CD4-positive, alpha-beta T cell treated with Interleukin-6 at 100 ng/mL for 8 hours (primary cell): Measurements from ENCODE around the gene IDH3A.
A peak's percentile ranks its signal among the peaks of the same experiment; 100 is the strongest.

Experiments used
- DNase-seq: peaks from one replicate; pipeline ENCODE4 v3.0.0-alpha.2; 2020; ENCODE audit warnings: mixed read lengths, low spot score

Gene IDH3A

DNA sequence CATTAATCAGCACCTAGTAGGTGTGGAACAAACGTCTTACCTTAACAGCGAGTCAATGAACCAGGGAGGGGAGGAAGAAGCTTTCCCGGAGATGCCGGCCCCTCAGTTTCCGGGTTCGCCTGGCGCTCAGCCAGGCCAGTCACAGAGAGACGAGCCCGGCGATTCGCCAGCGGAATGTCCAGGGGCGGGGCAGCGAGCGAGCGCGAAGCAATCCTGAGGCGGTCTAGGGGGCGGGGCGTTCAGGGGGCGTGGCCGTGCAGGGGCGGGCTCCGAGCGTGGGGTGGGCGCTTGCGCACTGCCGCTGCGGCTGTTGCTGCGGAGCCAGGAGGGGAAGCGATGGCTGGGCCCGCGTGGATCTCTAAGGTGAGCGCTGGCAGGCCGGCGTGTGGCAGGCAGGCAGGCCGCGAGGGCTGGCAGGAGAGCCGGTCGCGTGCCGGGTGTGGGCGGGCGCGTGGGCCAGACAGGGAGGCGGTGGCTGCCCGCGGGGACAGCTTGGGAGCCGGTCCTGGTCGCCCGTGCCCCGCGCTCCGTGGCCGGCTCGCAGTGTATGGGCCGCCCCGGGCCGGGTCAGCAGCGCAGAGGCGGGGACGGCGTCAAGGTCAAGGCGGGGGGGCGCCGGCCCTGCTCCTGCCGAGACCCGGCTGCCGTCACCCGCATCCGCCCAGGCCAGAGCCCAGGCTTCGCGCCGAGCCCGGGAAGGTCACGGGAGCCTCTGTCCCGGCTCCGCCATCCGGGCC is at the start of gene IDH3A:
Gene IDH3A, plus strand, starts transcription at position 295 of the 737 bp plus-strand sequence. Its CDS starts 42 bp downstream, at position 337.
- peak; percentile 99 for DNase-seq

DNA sequence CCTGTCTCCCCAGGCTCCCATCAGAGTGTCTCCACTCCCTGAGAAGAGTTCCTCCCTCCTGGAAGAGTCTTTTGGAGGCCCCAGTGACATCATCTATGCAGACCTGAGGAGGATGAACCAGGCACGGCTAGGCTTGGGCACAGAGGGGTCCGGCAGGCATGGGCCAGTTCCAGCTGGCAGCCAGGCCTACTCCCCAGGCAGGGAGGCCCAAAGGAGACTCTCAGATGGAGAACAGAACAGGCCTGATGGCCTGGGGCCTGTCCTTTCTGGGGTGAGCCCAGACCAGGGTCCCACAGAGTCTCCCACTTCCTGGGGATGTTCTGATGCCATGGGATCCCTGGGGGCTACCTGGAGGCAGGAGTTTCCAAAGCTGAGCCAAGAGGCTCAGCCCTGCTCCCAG is 48.3 kb upstream of the IDH3A start:
- DNase-seq = no peak

DNA sequence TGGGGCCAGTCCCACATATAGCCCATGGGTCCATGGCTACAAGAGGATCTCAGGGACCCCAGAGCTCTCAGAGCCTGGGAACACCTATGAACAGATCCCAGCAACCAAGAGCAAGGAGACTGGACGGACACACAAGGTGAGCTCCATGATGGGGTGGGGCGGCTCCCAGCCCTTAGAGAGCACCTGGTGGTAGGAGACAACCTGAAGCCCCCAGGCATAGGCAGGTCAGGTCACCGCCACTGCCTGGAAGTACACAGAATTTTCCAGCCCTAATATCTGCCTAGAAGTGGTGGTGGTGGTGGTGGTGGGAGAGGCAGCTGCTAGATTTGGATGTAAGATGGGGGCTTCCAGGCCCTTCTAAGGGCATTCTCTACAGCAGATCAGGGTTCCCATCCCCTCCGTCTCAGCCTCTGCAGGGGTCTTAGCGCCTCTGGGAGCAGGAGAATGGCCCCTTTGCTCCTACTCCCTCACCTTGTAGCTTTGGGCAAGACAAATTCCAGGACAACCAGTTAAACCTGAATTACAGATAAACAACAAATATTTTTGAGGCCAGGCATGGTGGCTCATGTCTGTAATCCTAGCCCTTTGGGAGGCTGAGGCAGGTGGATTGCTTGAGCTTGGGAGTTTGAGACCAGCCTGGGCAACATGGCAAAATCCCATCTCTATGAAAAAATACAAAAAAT is 47.6 kb upstream of the IDH3A start:
- DNase-seq = no peak

DNA sequence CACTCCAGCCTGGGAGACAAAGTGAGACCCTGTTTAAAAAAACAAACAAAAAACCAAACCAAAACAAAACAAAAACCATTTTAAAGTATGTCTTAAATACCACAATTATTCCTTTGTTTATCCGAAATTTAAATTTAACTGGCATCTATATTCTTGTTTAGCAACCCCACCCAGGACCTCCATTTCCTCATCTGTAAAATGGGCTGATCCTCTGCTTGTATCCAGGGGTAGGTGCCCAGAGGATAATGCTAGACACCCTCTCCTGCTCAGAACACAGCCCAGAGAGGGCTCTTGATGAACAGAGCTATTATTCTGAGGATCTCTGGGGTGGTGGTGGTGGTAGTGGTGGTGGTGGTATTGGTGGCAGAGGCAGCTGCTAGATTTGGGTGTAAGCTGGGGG is 47.0 kb upstream of the IDH3A start:
- DNase-seq = no peak

DNA sequence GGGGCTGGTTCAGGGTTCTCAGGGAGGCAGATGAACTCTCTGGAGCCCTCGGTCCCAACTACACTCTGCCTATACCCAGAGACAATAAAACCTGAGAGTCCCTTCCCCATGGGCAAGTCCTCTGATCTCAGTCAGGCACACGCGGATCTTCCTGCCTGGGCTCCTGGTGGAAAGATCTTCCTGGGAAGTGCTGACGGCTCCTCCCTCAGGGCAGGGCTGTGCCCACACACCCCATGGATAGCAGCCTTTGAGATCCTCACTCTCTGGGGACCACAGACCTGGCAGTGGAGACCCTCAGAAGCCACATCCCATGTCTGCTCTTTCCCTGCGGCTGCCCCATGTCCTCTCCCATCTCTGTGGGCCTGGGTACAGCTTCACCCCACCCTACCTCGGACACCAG is 46.4 kb upstream of the IDH3A start:
- no peak for DNase-seq

DNA sequence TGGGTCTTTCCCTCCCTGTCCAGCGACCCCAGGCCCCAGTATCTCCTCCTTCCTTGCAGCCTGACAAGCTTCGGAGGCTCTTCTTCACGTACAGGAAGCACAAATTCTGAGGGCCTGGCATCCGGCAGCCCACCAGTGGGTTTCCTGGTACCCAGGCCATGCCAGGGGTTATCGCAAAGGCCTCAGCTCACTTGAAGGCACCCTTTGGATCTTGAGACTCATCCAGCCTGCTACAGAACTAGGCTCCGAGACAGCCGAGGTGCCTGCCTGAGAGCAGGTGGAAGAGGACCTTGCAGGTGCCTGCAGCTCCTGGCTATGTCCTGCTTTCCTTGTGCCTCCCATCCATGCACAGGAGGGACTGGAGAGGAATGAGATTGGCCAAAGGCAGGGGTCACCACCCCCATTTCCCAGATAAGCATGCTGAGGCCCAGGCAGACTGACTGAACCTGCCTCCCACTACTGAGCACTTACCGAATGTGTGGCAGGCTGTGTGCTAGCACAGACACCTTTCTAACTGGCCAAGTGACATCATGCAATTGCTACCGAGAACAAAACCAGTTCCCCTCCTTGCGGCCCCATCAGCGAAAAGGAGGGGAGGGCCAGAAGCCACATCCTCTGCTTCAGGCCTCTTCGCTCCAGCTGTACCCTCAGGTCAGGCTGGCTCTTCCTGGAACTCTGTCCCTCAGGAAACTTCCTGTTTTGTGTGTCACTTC is 45.6 kb upstream of the IDH3A start:
- peak; percentile 71 for DNase-seq

DNA sequence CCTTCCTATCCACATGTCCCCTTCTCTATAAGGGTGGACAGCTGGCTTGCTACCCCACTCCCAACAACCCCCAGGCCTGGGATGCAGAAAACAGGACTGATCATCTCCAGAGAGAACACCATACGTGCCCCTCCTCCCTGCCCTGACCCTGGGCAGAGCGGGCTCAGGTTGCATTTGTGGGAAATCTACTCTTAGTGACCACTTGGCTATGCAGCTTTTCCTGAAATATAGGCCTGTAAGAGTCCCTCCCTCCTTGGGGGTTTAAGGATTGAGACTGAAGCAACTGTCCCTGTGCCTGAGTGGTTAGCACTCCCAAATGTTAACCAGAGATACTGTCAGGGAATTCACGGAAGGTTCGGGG is 45.1 kb upstream of the IDH3A start:
- no peak for DNase-seq

DNA sequence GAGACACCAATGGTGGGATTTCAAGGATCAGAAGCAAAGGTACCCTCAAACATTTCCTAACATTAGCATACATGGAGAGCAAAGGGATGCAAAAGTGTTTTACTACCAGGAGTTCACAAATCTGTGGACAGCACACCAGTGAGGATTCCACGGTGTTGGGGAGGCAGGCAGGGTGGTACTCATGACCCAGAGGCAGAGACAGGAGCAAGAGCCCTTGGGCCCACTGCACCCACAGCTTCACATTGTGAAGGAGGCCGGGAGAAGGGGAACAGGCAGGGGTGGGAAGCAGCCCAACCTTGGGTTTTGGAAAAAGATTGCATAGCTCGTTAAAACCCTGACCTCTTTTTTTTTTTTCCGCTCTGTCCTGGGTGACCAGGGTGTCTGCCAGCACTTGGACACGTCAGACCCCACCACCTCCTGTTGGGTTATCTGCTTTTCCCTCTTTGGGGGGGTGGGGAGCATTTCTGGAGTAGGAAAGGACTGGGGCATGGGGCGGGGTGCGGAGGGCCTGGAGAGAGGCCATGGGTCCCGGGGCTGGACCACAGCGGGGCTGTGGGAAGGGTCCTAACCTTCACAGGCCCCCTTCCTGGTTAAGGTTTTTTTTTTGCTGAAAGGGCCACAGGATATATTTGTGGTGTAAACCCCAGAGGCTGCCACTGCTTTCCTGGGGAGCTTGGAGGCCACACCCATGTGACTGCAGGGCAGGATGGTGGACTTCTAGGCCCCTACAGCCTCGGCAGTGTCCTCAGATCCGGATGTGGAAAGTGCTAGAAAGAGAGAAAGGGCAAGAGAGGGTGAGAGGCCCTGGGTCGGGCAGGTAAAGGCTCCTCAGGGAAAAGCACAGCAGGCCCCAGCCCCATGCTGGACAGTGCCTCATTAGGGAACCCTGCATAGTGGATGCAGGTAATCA is 44.3 kb upstream of the IDH3A start:
- DNase-seq = no peak

DNA sequence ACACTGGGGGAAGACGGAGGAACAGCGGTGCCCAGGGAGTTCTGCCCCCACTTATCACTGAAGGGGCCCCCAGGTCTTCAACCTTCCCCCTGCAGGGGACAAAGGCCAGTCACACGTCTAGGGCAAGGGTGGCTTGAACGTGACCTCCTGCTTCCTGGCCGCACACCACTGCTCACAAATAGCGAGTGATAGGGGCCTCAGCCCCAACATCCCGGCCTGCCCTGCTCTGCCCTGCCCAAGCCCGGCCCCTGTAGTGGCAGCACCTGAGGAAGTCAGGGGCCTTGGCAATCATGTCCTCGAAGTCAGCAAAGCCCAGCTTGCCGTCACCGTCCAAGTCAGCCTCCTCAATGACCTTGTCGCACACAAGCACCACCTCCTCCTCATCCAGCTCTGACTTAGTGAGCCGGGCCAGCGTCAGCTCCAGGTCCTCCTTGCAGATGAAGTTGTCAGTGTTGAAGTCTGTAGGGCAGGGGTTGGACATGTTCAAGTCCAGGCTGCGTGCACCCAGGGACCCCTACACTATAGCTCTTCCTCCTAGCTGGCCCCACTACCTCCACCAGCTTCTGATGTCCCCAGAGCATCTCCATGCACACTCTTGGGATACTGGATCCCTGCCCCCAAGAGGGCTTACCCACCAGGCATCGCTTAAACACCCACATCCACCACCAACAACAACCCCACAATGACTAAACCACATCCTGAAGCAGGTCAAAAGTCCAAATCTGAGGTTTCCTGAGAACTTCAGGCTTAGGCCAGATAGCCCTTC is 43.5 kb upstream of the IDH3A start:
- DNase-seq = no peak

DNA sequence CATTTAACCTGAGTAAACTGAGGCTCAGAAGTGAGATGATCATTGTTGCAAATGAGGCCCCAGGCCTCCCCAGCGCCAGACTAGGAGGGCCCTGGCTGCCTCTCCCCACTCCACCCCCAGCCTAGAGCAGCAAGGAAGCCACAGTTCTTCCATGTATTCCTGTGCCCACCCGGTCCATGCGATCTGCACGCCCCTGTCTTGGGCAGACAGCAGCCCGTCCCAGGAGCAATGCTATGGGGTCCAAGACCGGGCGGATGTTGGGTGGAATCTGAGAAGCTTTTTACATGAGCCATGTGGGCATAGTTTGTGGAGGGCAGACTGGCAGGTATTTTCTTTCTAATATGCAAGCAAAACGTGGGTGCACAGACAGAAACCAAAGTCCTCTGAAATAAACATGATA is 41.7 kb upstream of the IDH3A start:
- no peak for DNase-seq

DNA sequence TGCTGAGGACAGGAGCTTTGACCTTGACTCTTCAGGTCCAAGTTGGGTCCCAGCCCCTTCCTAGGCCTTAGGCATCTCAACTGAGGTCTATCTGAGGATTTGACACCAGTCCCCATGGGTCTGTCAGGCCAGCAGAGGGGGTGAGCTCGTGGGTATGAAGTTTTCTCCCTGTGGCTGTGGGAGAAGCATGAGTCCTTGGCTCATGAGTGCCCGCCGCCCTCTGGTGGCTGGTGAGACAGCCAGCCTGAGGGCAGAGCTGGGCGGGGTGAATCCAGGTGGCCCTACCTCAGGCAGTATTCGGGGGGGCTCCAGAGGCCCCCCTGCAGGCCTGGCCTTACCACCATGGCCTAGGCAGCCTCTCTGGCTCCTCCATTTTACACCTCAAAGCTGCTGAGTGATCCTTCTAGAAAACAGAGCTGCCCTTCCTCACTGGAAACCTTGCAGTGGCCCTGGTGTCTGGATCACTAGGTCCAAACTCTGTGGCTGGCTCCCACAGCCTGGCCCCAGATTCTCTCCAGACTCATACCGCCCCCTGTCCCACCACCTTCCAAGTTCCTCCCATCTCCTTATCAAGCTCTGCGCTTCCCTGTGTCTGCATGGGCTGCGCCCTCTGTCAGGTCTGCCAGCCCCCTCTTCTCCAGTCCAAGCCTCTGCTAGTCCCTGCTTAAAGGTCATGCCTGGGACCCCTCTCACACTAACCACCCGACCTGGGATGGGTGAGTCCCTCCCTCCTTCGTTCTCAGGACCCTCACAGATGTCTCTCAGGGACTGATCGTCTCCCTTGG is 40.7 kb upstream of the IDH3A start:
- DNase-seq = peak; percentile 88

DNA sequence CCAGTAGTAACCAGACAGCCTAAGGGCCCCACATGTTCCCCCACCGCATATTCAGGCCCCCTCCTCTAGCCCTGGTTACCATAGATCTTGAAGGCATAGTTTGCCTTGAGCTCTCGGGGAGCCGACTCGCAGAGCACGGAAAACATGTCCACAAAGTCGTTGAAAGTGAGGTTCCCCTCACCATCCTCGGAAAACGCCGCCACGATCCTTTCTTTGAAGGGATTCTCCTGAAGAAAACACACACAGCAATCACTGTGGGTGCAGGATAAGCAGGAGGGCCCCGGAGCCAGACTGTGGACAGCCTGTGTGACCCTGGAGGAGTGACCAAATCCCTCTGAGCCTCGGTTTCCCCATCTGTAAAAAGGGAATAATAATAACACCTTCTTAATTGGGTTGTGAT is 40.0 kb upstream of the IDH3A start:
- DNase-seq = no peak

DNA sequence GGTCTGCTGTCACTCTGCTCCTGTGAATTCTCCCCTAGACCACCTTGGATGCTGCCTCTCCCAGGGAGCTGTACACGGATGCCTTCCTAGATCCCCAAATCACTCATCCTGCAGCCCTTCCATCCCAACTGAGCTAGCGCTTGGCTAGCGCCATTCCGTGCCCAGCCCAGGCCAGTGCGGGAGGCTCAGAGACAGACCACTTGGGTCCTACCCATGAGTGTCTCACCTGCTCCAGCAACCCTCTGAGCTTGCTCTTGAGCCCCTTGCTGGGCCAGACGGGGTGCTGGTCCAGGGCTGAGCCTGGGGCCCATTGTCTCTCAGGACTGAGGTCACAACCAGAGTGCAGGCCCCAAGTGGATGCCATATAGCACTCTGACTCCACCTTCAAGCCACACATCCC is 39.1 kb upstream of the IDH3A start:
- no peak for DNase-seq

DNA sequence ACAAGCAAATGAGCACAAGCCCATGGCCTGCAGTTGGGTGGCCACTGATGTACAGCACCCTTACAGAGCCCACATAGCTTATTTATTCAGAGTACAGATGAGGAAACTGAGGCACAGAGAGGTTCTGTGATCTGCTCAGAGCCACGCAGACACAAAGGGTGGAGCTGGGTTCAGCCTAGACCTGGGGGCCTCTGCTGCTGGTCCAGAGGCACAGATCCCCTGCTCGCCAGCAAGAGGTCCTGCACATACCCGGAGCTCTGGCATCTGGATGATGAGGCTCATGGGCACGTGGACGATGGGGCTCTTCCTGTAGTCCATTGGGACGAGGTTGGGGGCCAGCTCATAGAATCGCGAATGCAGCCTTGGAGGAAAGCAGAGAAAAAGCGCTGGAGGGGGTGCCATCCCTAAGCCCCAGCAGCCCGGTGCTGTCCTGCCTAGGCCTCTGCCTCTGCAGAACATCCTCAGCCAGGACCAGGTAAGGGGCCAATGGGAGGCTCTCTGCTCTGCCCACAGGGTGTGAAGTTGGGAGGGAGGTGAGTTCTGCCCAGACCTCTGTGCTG is 38.2 kb upstream of the IDH3A start:
- DNase-seq = no peak

DNA sequence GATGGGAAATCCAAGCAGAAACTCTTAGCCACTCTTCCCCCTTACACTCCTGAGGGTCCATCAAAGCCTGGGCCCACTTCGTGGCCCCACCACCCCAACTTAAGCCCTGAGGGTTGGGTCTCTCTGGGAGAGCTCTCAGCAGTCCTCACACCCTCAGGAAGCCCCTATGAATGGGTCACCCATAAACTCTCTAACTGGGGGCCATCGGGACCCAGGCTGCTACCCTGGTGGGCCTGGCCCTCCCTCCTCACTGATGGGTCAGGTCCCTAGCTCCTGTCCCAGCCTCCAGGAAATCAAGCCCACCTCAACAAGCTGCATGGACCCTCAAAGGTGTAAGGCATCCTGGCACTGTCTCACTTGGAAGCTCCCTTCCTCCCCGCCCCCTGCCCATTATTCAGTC is 37.4 kb upstream of the IDH3A start:
- DNase-seq = no peak

DNA sequence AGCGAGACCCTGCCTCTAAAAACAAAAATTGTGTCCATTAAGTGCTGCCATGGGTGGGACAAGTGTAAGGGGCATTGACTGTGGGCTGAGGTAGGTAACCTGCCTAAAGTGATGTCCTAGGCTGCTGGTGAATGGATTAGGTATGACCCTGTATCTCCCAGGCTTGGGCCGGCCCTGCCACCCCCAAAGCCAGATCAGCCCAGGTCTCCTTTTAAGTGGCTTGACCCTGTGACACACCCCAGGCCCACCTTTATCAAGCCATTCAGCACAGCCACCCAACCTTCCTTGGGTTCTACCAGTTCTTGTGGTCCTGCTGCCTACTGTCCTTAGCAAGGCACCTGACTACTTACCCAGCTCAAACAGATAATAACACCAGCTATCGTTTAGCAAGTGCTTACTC is 36.6 kb upstream of the IDH3A start:
- no peak for DNase-seq

DNA sequence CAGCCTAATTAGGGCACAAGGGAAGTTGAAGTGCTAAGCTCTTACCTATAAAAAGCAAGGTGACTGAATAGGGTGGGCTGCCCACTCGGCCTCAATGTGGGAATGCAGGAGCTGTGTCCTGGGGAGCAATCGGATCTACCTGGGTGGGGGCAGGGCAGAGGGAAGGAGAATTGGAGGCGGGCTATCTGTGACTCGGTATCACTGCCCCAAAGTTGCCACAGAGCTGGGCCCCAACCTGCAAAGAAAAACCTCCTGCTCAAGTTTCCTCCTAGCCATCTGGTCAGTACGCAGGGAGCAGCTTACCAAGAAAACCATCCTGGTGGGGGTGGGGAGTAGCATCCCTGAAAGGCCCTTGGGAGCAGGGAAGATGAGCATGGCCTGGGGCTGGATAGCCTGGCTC is 28.6 kb upstream of the IDH3A start:
- DNase-seq = no peak

DNA sequence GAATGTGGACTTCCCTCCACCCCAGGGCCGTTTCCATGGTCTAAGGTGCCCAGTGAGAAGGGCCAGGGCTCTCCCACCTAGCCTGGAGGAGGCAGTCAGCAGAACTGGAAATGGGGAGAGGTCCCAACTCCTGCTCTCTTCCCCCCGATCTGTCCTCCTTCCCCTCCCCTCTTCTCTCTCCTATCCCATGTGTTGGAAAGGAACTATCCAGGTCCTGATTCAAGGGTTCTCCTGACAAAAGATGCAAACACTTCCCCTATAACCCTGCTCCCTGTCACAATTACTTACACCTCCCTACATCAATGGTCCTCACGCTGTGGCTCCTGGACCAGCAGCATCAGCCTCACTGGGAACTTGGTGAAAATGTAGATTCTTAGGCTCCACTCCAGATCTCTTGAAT is 23.9 kb upstream of the IDH3A start:
- DNase-seq = no peak

DNA sequence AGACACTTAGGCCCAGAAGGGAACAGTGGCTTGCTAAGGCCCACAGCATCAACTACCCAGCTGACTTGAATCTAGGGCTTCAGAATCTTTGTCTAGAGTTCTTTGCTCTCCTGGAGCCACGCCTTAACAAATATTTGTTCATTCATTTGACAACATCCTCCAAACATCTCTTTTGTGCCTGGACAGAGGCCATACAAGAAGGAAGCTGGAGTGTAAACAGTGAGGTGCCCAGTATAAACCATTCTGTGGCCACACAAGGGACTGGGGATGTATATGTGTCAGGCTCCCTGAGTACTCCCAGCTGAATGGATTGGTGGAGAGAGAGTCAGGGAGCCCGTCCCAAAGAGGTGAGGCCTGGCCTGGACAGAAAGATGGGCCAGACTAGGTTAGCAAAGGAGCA is 21.3 kb upstream of the IDH3A start:
- DNase-seq = no peak

DNA sequence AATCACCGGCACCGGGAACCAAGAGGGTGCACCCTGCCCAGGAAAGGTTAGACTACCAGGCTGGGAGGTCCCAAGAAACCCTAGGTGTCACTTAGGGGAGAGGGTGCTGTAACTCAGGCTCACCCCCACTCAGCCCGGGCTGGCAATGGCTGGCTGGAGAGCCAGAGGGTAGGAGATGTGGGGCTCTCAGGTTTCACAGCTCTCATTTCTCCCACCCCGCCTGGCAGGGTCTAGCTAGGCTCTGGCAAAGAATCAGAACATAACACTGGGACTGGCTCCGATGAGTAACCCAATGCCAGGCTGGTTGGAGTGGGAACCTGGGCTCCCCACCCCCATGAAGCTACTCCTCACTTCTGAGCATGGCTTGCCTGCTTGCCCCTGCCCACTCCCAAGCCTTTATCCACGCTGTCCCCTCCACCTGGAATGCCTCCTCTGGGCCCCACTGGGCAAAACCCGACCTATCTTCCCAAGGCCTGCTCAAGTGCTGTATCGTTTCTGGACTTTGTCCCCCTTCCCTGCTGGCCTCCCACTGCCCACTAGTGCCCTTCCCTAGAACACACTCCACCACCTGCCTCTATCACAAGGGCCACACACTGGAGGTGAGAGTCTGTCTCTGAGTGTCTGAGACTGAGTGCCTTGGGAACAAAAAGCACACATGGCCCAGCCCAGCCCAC is 19.9 kb upstream of the IDH3A start:
- DNase-seq = no peak
